ENCODE results near the gene LSAMP. TPM values are rescaled to one million over a fixed set of nuclear protein-coding genes. Genes with fewer than 3 reads are reported as not detected.

The LSAMP gene
- total RNA-seq, 3 donors from 2014 or later, result 0.78 to 39.8 (median 1.9) TPM

DNA sequence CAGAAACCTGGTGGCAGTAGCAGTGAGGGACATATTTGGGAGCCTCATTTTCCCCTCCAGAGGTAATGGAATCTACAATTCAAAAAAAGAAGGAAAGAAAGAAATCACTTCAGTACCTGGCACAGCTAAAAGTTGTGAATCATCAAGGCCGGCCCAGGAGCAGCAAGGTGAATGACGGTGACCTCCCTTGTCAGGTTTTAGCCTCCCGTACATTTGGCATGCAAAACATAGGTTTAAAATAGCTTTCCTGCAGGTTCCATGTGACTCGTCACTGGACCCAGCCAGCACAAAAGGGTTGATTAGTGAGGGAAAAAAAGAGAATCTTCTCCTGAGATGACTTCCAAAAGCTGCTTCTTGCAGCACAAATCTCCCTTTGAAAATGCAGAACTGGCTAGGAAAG lies 394.2 kb downstream of the LSAMP start:
- DNase-seq, result no peak
- ATAC-seq, result no peak
- no peaks in the 10 kb centered on the region for H3K4me1 ChIP-seq (ENCODE audit: low read depth)

DNA sequence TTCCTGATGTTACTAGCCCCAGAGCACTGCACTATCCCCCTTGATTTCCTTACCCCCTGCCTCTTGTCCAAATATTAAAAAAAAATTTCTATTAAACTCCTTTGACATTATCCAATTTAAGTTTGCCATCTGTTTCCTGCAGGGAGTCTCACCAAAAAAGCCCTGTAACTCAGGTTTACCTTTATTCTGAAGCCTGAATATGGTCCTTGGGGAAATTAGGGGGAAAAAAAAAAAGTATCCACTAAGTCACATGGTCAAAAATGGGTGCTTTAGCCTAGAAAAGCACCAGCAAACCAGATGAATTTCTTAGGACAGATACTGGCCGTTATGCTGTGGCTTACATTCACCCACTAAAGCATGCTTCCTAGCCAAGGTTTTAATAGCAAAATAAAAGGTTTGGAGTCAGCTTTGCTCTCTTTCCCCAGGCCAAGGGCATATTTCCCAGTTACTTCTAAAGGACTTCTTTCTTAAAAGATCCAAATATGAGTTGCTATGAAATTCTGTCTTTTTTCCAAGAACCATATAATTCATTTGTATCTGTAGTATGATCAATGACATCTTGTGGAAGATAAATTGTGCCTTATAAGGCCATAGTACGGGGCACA lies 394.9 kb downstream of the LSAMP start:
- H3K4me3 ChIP-seq, result no peak overlapping the region
- TF ChIP-seq, protein P1, sequence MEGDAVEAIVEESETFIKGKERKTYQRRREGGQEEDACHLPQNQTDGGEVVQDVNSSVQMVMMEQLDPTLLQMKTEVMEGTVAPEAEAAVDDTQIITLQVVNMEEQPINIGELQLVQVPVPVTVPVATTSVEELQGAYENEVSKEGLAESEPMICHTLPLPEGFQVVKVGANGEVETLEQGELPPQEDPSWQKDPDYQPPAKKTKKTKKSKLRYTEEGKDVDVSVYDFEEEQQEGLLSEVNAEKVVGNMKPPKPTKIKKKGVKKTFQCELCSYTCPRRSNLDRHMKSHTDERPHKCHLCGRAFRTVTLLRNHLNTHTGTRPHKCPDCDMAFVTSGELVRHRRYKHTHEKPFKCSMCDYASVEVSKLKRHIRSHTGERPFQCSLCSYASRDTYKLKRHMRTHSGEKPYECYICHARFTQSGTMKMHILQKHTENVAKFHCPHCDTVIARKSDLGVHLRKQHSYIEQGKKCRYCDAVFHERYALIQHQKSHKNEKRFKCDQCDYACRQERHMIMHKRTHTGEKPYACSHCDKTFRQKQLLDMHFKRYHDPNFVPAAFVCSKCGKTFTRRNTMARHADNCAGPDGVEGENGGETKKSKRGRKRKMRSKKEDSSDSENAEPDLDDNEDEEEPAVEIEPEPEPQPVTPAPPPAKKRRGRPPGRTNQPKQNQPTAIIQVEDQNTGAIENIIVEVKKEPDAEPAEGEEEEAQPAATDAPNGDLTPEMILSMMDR (IDR thresholded peaks at IDR 0.05), result no peak
- H3K36me3 ChIP-seq (ENCODE audit: low read depth), result no peaks in the 10 kb centered on the region
- no peak for ATAC-seq
- DNase-seq, result no peak
- H3K9me3 ChIP-seq, result no peaks in the 10 kb centered on the region
- intact Hi-C loops (cut with DNase I, micrococcal nuclease), result no loop called here
- H3K4me1 ChIP-seq (ENCODE audit: low read depth), result no peaks in the 10 kb centered on the region

More for the DNA sequence above, 394.2 kb downstream of the LSAMP start:
- H3K9me3 ChIP-seq, result no peaks in the 10 kb centered on the region
- H3K36me3 ChIP-seq (ENCODE audit: low read depth), result no peaks in the 10 kb centered on the region
- TF ChIP-seq, protein P1 (IDR thresholded peaks at IDR 0.05), result no peak
- intact Hi-C loops (cut with DNase I, micrococcal nuclease), result no loop called here
- no peak overlapping the region for H3K4me3 ChIP-seq

DNA sequence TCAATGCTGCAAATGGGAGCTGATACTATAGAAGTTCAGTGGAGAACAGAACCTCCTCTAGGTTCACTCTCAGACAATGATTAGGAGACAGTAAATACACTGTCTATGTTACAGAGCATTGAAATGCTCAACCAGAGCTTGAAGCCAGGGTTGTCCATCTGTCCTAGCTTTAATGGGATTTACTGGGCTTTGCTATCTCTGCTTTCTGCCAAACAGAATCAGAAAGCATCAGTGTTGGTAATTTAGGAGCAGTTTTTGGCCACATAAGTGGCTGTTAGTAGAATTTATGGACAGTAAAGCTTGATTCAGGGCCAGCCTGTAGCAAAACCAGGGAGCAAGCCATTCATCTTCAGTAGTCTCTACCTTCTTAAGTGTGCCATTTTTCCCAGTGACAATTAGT lies 396.3 kb downstream of the LSAMP start:
- Histone ChIP-seq H3K4me1 (ENCODE audit: low read depth) (no peaks in the 10 kb centered on the region), H3K4me3 (no peak overlapping the region), H3K36me3 (ENCODE audit: low read depth) (no peaks in the 10 kb centered on the region), H3K9me3 (no peaks in the 10 kb centered on the region)
- intact Hi-C loops (cut with DNase I, micrococcal nuclease), result no loop called here
- TF ChIP-seq, protein P1 (IDR thresholded peaks at IDR 0.05), result no peak
- ATAC-seq (no peak), DNase-seq (no peak)

DNA sequence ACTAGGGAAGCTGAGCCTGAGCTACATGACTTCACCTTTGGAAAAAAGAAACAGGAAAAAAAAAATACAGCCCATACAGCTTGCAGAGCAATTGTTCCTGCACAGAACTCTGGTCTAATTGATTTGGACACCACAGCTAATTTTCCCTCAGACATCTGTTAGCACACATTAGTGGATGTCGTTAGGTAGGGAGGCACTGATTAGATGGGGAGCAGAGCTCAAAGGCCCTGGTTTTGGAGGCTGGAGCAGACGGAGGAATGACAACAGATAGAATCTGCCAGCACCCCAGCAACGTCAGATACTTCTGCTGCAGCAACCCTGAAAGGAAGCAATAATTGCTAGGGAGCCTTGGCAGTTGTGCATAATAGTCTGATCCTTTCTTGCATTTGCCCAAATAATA lies 398.9 kb downstream of the LSAMP start:
- intact Hi-C loops (cut with DNase I, micrococcal nuclease), result no loop called here
- TF ChIP-seq, protein P1 (IDR thresholded peaks at IDR 0.05), result no peak
- DNase-seq (no peak), ATAC-seq (no peak)
- no peaks in the 10 kb centered on the region for H3K36me3 ChIP-seq (ENCODE audit: low read depth)
- no peaks in the 10 kb centered on the region for H3K4me1 ChIP-seq (ENCODE audit: low read depth)
- H3K4me3 ChIP-seq, result no peak overlapping the region
- H3K9me3 ChIP-seq, result no peaks in the 10 kb centered on the region

DNA sequence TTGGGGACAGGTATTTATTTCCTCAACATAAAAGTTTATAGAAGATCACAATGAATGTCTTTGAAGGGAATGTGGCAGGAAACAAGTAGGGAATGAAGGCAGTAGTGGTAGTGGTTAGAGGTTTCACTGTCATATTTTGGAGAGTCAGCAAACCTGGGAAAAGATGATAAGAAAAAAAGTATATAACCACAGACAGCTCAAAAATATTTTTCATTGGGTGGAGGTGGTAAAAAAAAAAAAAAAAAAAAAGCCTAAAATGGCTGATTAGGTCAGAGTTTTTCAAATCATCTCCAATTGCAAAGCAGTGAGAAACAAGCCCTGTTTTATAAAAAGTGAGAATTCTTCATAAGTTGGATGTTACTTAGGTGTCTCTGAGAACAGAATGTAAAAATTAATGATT lies 400.0 kb downstream of the LSAMP start:
- H3K36me3 ChIP-seq (ENCODE audit: low read depth), result no peaks in the 10 kb centered on the region
- intact Hi-C loops (cut with DNase I, micrococcal nuclease), result no loop called here
- no peaks in the 10 kb centered on the region for H3K4me1 ChIP-seq (ENCODE audit: low read depth)
- ATAC-seq (no peak), DNase-seq (no peak)
- H3K9me3 ChIP-seq, result no peaks in the 10 kb centered on the region
- TF ChIP-seq, protein P1 (IDR thresholded peaks at IDR 0.05), result no peak
- H3K4me3 ChIP-seq, result no peak overlapping the region

DNA sequence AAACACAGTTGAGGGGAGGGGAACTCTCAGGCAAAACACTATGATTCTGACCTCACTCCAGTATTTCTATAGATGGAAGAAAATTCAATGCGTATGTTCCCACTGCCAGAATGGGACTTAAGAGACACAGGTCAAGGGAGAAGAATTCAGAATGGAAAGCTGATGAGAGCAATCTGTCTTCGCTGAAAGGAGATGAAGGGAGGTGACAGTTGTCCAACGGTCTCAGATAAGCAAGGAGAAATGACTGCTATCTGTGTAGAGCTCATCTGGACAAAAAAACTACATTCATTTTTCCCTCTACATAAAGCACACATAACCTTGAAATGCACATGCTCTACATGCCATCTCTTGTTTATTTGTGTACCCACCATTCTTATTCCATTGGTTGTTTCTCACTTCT lies 405.1 kb downstream of the LSAMP start:
- ATAC-seq, result no peak
- Histone ChIP-seq H3K4me3 (no peak overlapping the region), H3K36me3 (ENCODE audit: low read depth) (no peaks in the 10 kb centered on the region), H3K9me3 (no peaks in the 10 kb centered on the region), H3K4me1 (ENCODE audit: low read depth) (no peaks in the 10 kb centered on the region)
- no peak for DNase-seq
- intact Hi-C loops (cut with DNase I, micrococcal nuclease), result no loop called here
- TF ChIP-seq, protein P1 (IDR thresholded peaks at IDR 0.05), result no peak
